HEK293T (cell line): ENCODE measurements around the gene PRAMEF20.
A peak's percentile ranks its signal among the peaks of the same experiment; 100 is the strongest.
"Not testable (repeated sequence)": the region's sequence is repeated elsewhere in the genome, so short reads cannot be mapped to it uniquely, and the experiment has no call there.

ENCODE experiments used
- CTCF ChIA-PET: fragments of 350-600 bp; formaldehyde crosslinking; extraction: SDS; loops from one replicate; lab custom pipeline; 2021; ENCODE audit warnings: antibody characterized with exemption, inconsistent platforms; lab: Yijun Ruan, JAX
- POLR2A ChIA-PET: fragments of 350-600 bp; formaldehyde crosslinking; extraction: SDS; loops from one replicate; lab custom pipeline; 2020; ENCODE audit warnings: antibody characterized with exemption, inconsistent platforms; lab: Yijun Ruan, JAX
- DNase-seq: peaks from one replicate; pipeline ENCODE4 v3.0.0; 2012; ENCODE audit warnings: mixed read lengths; ENCODE audit errors: extremely low spot score
- ARNT ChIP-seq: fragments of 450-650 bp; IDR thresholded peaks from 2 replicates; pipeline ENCODE4 v1.6.1; 2017; ENCODE audit warnings: mild to moderate bottlenecking
- CTBP1 ChIP-seq: fragments of 450-650 bp; IDR thresholded peaks from 2 replicates; pipeline ENCODE4 v1.6.1; 2016; ENCODE audit warnings: borderline replicate concordance
- FOXA1 ChIP-seq: fragments of 450-650 bp; IDR thresholded peaks from 2 replicates; pipeline ENCODE4 v1.6.1; 2016; ENCODE audit warnings: mild to moderate bottlenecking
- FOXM1 ChIP-seq: fragments of 450-650 bp; IDR thresholded peaks from 2 replicates; pipeline ENCODE4 v1.6.1; 2017; ENCODE audit warnings: mild to moderate bottlenecking, borderline replicate concordance
- L3MBTL2 ChIP-seq: fragments of 450-650 bp; conservative IDR thresholded peaks from 2 replicates; pipeline ENCODE4 v1.6.1; 2016; ENCODE audit warnings: mild to moderate bottlenecking
- LEF1 ChIP-seq: fragments of 450-650 bp; IDR thresholded peaks from 2 replicates; pipeline ENCODE4 v1.6.1; 2017; ENCODE audit warnings: mild to moderate bottlenecking, borderline replicate concordance
- NFRKB ChIP-seq: fragments of 450-650 bp; IDR thresholded peaks from 2 replicates; pipeline ENCODE4 v1.6.1; 2016; ENCODE audit warnings: mild to moderate bottlenecking, moderate library complexity
- SP1 ChIP-seq: fragments of 450-650 bp; IDR thresholded peaks from 2 replicates; pipeline ENCODE4 v1.6.1; 2017
- SUZ12 ChIP-seq: fragments of 450-650 bp; IDR thresholded peaks from 2 replicates; pipeline ENCODE4 v1.6.1; 2016; ENCODE audit warnings: mild to moderate bottlenecking
- TARDBP ChIP-seq: fragments of 450-650 bp; IDR thresholded peaks from 2 replicates; pipeline ENCODE4 v1.6.1; 2016
- ZNF384 ChIP-seq: fragments of 450-650 bp; IDR thresholded peaks from 2 replicates; pipeline ENCODE4 v1.6.1; 2016
- TF ChIP-seq, protein P1 (sequence below): fragments of 450-650 bp; IDR thresholded peaks from 2 replicates; pipeline ENCODE4 v1.6.1; 2016

PRAMEF20 gene

GRCh38 chr1:13410150-13410549 lies at the start of gene PRAMEF20:
PRAMEF20 (plus strand) TSS chr1:13410450; CDS start chr1:13416355, 5,905 bp downstream.
- CTCF ChIA-PET, DNase-seq, POLR2A ChIA-PET: not testable (repeated sequence)

DNA sequence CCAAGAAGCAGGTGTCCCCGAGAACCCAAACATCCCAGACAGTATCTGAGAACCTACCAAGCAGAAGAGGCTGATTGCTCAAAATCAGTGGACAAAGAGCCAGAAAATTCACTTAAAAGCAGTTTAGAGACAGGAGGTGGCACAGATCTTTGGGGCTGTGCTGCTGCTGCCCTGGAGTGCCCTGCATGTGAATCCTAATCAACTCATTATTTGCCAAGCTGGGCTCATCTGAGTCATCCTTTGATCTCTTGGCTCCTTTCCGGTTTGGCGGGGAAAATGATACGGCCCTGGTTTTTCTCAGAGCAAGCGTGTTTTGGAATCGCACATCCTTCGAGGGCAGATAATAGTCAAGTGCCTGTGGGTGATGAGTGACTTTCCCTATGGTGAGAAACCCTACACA lies 47.9 kb upstream of the PRAMEF20 start:
- CTCF ChIA-PET, DNase-seq, POLR2A ChIA-PET: not testable (repeated sequence)

DNA sequence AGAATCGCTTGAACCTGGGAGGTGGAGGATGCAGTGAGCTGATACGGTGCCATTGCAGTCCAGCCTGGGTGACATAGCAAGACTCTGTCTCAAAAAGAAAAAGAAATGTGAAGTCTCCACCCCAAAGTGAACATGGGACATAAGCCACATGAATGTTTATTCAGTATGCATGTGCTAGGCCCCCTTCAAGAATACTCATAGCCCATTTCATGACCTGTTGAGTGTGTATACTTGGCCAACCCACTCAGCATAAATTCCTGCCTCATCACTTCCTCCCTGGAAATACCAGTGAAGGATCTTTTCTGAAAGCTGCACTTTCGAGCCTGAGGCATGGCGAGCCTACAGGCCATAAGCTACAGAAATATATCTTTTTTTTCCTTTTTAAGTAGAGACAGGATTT lies 45.3 kb upstream of the PRAMEF20 start:
- POLR2A ChIA-PET, CTCF ChIA-PET, DNase-seq: not testable (repeated sequence)

- DNase-seq, POLR2A ChIA-PET, CTCF ChIA-PET: not testable (repeated sequence)
These were observed 43.7 kb upstream of the PRAMEF20 start for GRCh38 chr1:13366536-13366935.

DNA sequence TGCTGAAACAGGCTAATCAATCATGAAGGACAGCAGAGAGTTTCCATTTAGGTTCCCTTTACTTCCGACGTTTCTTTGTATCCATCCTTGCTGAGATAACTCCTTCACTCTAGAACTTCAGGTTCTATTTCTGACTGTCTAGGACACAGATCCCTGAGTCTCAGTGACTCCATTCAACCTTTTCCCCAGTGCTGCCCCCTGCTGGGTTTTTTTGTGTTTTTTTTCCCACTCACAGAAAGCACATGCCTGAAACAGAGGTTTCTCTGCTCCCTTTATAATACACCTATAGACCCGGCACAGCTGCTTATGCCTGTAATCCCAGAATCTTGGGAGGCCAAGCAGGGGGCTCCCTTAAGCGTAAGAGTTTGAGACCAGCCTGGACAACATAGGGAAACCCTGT lies 41.7 kb upstream of the PRAMEF20 start:
- CTCF ChIA-PET, POLR2A ChIA-PET: not testable (repeated sequence)

GRCh38 chr1:13378983-13379382 lies 31.3 kb upstream of the PRAMEF20 start:
- CTCF ChIA-PET, DNase-seq, POLR2A ChIA-PET: not testable (repeated sequence)

More for the DNA sequence above, 41.7 kb upstream of the PRAMEF20 start:
- DNase-seq = peak; percentile 27

GRCh38 chr1:13380380-13380779 lies 29.9 kb upstream of the PRAMEF20 start:
- DNase-seq, POLR2A ChIA-PET, CTCF ChIA-PET: not testable (repeated sequence)

DNA sequence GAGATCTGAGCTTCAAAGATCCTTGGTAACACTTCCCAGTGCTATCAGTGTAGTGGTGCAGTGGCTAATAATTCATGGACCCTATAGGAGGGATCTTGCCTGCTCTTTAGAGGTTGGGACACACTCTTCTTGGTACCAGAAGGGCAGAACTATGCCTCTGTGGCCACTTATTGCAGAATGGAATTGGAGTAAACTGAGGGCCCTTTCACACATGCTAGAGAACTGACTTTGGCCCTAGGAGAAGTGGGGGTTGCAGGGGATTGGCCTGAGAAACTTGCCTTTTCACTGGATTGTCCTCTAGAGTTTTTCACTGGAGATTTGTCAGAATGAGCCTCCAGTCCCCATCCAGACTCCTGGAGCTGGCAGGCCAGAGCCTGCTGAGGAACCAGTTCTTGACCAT lies 20.9 kb upstream of the PRAMEF20 start, which contains the start of gene PRAMEF17:
TSS of gene PRAMEF17 (plus strand) at position 301 of the 400 bp plus-strand sequence. CDS start at position 327, 26 bp downstream.
- DNase-seq, CTCF ChIA-PET, POLR2A ChIA-PET: not testable (repeated sequence)

- TF ChIP-seq L3MBTL2 = 0 out of 2 replicates have a peak, but pooled peaks have one; percentile 23
- CTCF ChIA-PET, DNase-seq: not testable (repeated sequence)
These were observed 17.2 kb upstream of the PRAMEF20 start for GRCh38 chr1:13393004-13393403.

DNA sequence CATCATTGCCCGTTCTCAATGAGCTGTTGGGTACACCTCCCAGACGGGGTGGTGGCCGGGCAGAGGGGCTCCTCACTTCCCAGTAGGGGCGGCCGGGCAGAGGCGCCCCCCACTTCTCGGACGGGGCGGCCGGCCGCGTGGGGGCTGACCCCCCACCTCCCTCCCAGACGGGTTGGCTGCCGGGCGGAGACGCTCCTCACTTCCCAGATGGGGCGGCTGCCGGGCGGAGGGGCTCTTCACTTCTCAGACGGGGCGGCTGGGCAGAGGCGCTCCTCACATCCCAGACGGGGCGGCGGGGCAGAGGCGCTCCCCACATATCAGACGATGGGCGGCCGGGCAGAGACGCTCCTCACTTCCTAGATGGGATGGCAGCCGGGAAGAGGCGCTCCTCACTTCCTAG lies 15.5 kb upstream of the PRAMEF20 start:
- CTCF ChIA-PET, DNase-seq, POLR2A ChIA-PET: not testable (repeated sequence)

More at GRCh38 chr1:13393004-13393403, 17.2 kb upstream of the PRAMEF20 start:
- POLR2A ChIA-PET = not testable (repeated sequence)

- CTCF ChIA-PET, DNase-seq, POLR2A ChIA-PET: not testable (repeated sequence)
These were observed 14.9 kb upstream of the PRAMEF20 start for GRCh38 chr1:13395311-13395710.

GRCh38 chr1:13407811-13408210 lies 2.4 kb upstream of the PRAMEF20 start:
- no peak for DNase-seq
- ChIA-PET POLR2A (no interaction called here), CTCF (no interaction called here)
- TF ChIP-seq LEF1 (no peak), TARDBP (no peak), CTBP1 (no peak), SUZ12 (no peak), FOXA1 (no peak), NFRKB (no peak), FOXM1 (no peak), ARNT (no peak), SP1 (no peak), ZNF384 (no peak)
- TF ChIP-seq, protein P1, sequence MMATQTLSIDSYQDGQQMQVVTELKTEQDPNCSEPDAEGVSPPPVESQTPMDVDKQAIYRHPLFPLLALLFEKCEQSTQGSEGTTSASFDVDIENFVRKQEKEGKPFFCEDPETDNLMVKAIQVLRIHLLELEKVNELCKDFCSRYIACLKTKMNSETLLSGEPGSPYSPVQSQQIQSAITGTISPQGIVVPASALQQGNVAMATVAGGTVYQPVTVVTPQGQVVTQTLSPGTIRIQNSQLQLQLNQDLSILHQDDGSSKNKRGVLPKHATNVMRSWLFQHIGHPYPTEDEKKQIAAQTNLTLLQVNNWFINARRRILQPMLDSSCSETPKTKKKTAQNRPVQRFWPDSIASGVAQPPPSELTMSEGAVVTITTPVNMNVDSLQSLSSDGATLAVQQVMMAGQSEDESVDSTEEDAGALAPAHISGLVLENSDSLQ = no peak
